Brain microvascular endothelial cell (primary cell): ENCODE data around the gene SHQ1.
"Not testable (repeated sequence)": the region's sequence is repeated elsewhere in the genome, so short reads cannot be mapped to it uniquely, and the experiment has no call there.

ENCODE experiments used
- DNase-seq: peaks from one replicate; pipeline ENCODE4 v3.0.0-alpha.2; 2020
- H3K27ac ChIP-seq: fragments of 250-450 bp; sonication (Bioruptor Pico); 2 replicates; pipeline ENCODE4 v1.5.1; 2020; ENCODE audit warnings: mild to moderate bottlenecking, moderate library complexity
- H3K27me3 ChIP-seq: fragments of 250-450 bp; sonication (Bioruptor Pico); replicated peaks from 2 replicates; pipeline ENCODE4 v1.5.1; 2020; ENCODE audit warnings: mild to moderate bottlenecking
- H3K36me3 ChIP-seq: fragments of 250-450 bp; sonication (Bioruptor Pico); replicated peaks from 2 replicates; pipeline ENCODE4 v1.5.1; 2020; ENCODE audit warnings: mild to moderate bottlenecking
- H3K4me3 ChIP-seq: 2 replicates; pipeline ENCODE4 v1.5.1; 2011; ENCODE audit warnings: low read depth, mild to moderate bottlenecking, control low read depth, low read length, moderate library complexity
- in situ Hi-C: cut with HindIII; loops from 2 replicates; pipeline ENCODE4 v1.10.0; 2017; ENCODE audit warnings: low sequenced_read_pairs, low pct_ligation_motif_present
- TF ChIP-seq, protein P1 (sequence below): IDR thresholded peaks from 2 replicates; pipeline ENCODE4 v1.5.1; 2011; ENCODE audit warnings: low read depth, mild to moderate bottlenecking, moderate library complexity, low read length, control low read depth, inconsistent platforms; ENCODE audit errors: missing control alignments

Gene SHQ1

DNA sequence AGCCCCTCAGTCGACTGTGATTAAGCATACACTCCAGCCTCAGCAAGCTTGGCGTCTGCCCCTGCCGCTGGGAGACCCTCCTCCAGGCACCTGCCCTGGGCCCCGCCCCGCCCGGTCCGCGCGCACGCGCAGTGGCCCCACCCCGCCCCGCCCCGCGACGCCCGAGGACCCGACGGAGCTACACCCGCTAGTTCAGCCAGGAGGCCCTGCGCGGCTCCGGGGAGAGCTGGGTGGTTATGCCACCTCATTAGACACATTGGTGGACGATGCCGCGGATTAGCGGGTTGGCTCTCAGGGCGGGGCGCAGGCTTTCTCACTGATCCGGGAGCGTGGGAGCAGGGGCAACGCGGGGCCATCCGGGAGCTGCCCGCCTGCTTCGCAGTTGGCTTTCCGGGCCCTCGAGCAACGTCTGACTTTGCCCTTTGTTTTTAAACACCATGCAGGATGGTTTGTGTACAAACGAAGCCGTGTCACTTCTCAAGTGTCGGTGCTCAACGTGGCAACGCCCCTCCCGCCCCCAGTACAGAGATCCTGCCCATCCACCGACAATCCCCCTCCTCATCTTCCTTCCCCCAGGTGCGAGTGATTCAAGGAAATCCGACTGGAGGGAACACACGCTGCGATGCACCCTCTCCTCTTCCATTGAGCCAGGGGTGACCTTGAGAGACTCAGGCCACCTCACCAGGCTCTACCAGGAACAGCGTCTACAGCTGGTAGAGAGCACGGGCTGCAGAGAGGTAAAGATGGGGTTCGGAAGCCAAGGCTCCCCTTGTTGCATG is 109.3 kb downstream of the SHQ1 start:
- TF ChIP-seq, protein P1, sequence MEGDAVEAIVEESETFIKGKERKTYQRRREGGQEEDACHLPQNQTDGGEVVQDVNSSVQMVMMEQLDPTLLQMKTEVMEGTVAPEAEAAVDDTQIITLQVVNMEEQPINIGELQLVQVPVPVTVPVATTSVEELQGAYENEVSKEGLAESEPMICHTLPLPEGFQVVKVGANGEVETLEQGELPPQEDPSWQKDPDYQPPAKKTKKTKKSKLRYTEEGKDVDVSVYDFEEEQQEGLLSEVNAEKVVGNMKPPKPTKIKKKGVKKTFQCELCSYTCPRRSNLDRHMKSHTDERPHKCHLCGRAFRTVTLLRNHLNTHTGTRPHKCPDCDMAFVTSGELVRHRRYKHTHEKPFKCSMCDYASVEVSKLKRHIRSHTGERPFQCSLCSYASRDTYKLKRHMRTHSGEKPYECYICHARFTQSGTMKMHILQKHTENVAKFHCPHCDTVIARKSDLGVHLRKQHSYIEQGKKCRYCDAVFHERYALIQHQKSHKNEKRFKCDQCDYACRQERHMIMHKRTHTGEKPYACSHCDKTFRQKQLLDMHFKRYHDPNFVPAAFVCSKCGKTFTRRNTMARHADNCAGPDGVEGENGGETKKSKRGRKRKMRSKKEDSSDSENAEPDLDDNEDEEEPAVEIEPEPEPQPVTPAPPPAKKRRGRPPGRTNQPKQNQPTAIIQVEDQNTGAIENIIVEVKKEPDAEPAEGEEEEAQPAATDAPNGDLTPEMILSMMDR = no peak
- H3K4me3 ChIP-seq = peak overlapping the region; percentile 48
- H3K27ac ChIP-seq = no peak overlapping the region
- H3K27me3 ChIP-seq = no peaks in the 10 kb centered on the region
- DNase-seq = no peak
- in situ Hi-C loops = no loop called here
- no peaks in the 10 kb centered on the region for H3K36me3 ChIP-seq

DNA sequence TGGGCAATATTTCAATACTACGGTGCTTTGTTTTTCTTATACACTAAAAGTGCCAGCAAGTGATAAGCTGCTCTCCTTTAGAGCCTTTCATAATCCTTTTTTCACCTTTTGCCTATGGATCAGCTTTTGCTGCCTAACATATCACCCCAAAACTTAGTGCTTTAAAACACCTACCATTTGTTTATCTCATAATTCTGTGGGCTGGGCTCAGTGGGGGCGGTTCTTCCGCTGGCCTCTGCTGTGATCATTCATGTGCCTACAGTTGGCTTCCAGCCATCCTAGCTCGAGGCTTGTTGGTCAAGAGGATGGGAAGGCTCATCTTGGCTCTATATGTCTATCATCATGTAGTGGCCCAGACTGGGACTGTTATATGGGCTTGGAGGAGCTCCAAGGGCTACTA is 113.2 kb downstream of the SHQ1 start:
- in situ Hi-C loops, DNase-seq, H3K4me3 ChIP-seq, H3K27me3 ChIP-seq, H3K27ac ChIP-seq, H3K36me3 ChIP-seq: not testable (repeated sequence)

DNA sequence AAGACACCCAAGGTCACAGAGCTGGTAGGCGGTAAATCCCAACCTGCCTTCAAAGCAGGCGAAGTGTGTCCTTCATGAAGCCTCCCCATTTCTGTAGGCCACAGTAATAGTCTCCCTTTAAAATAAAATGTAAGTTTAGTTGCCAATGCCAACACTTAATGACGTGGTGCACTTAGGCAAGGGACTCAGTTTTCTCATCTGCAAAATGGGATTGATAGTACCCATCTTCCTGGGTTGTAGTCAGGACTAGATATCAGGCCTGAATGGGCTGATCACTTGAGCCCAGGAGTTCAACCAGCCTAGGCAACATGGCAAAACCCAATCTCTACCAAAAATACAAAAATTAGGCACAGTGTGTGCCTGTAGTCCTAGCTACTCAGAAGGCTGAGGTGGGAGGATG is 114.6 kb downstream of the SHQ1 start:
- TF ChIP-seq, protein P1 = no peak
- no peaks in the 10 kb centered on the region for H3K36me3 ChIP-seq
- no peak overlapping the region for H3K27ac ChIP-seq
- H3K27me3 ChIP-seq = no peaks in the 10 kb centered on the region
- no peak overlapping the region for H3K4me3 ChIP-seq
- in situ Hi-C loops = no loop called here
- DNase-seq = no peak

DNA sequence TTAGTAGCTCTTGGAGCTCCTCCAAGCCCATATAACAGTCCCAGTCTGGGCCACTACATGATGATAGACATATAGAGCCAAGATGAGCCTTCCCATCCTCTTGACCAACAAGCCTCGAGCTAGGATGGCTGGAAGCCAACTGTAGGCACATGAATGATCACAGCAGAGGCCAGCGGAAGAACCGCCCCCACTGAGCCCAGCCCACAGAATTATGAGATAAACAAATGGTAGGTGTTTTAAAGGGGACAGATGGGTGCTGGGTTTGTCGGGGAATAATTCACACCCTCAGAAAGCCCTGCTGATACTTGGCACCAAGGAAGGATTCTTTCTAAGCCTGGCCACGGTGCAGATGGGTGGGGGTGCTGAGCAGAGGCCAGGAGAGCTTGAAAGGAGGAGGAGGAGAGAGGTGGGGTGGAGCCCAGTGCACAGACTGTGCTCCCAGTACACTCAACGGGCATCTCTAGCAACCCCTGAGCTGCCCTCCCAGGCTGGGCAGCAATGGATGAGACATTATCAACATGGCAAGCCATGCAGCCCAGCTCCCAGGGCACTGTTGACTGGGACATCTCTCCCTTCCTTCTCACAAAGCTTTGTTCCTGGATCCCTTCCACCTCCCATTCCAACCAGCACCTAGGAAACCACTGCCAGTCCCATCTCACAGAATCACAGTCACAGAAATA is 115.4 kb downstream of the SHQ1 start:
- H3K36me3 ChIP-seq = not testable (repeated sequence)

DNA sequence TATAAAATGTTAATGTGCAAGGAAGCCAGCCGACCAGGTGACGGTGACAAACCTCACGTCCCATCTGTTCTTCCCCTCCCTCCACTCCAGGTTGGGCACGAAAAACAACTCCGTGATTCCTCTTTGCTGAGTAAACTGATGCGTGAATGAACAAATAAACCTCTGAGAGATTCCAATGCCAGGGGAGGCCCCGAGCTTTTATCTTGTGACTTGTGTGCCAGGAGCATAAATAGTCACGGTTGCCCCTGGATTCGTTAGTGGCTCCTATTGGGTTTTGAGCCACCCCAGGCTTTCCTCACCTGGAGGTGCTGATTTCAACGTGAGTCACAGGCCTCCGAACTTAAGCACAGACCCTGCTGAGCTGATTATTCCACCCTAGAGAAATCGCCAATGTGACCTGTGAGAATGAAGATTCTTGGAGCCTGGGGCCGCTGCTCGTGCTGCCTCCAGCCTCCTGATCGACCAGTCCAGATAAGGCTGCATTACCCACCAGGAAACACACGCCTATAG is 119.2 kb downstream of the SHQ1 start:
- no peaks in the 10 kb centered on the region for H3K27me3 ChIP-seq
- DNase-seq = no peak
- TF ChIP-seq, protein P1 = no peak
- in situ Hi-C loops = no loop called here
- H3K27ac ChIP-seq = no peak overlapping the region
- H3K4me3 ChIP-seq = no peak overlapping the region
- no peaks in the 10 kb centered on the region for H3K36me3 ChIP-seq

More for the DNA sequence above, 115.4 kb downstream of the SHQ1 start:
- in situ Hi-C loops, H3K4me3 ChIP-seq, H3K27me3 ChIP-seq, DNase-seq, H3K27ac ChIP-seq: not testable (repeated sequence)

DNA sequence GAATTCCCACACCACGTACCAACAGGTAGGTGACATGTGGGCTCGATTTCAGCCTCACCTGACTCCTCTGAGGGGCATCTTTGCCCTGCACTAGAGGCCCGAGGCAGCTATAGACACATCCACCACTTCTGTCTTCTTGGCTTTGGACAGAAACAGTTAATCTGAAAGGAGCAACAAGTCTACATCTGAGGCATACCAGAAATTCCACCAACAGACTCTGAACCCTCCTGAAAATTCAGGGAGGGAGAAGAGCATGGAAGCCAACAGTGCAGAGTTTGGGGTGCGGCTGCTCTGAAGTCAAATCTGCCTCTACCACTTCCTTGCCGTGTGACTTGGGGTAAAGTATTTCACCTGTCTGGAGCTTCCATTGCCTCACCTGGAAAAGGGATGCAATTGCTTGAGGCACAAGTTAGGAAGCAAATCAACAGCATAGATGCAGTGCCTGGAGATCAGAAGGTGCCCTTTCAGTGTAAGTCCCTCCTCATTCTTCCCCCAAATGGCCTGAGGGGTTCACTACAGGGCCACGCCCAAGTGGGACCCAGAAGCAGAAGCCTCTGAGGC is 119.8 kb downstream of the SHQ1 start:
- no peak overlapping the region for H3K27ac ChIP-seq
- in situ Hi-C loops = no loop called here
- no peak for DNase-seq
- H3K27me3 ChIP-seq = no peaks in the 10 kb centered on the region
- no peak overlapping the region for H3K4me3 ChIP-seq
- TF ChIP-seq, protein P1 = no peak
- H3K36me3 ChIP-seq = no peaks in the 10 kb centered on the region
